ENCODE measurements around the gene SRRM3. TPM values are rescaled to one million over a fixed set of nuclear protein-coding genes. Genes with fewer than 3 reads are reported as not detected.

The SRRM3 gene
- total RNA-seq, 1 donor from 2014 or later: 2.2 TPM

- Histone ChIP-seq H3K9me3 (ENCODE audit: low read depth) (no peaks in the 10 kb centered on the region), H4K20me1 (ENCODE audit: low read depth) (peaks cover 100% of the 10 kb centered on the region), H3K36me3 (no peaks in the 10 kb centered on the region), H3K9ac (no peak overlapping the region), H3K79me2 (ENCODE audit: low read depth) (peaks cover 97% of the 10 kb centered on the region), H2AFZ (replicated peaks) (no peak overlapping the region), H3K4me1 (no peaks in the 10 kb centered on the region), H3K4me3 (no peak overlapping the region), H3F3A (ENCODE audit: low read depth) (peaks cover 24% of the 10 kb centered on the region), H3K4me2 (no peak overlapping the region), H3K27ac (no peak overlapping the region), H3K27me3 (no peaks in the 10 kb centered on the region)
- Mint-ChIP-seq H3K4me1 (no peaks in the 10 kb centered on the region), H3K4me3 (no peak overlapping the region), H3K9me3 (no peaks in the 10 kb centered on the region), H3K27ac (no peak overlapping the region), H3K36me3 (peaks cover 27% of the 10 kb centered on the region), H3K27me3 (ENCODE audit: insufficient read depth, low read depth) (peaks cover 5% of the 10 kb centered on the region)
- DNase-seq (ENCODE audit: low spot score): no peak
- TF ChIP-seq CTCF (IDR thresholded peaks at IDR 0.05) (no peak), EZH2 (IDR thresholded peaks at IDR 0.05) (no peak), EZH2phosphoT487 (IDR thresholded peaks at IDR 0.05) (no peak)
These were observed 128.6 kb downstream of the SRRM3 start for GRCh38 chr7:76330261-76330660.

GRCh38 chr7:76330673-76331072 lies 129.0 kb downstream of the SRRM3 start:
- no peak overlapping the region for H3K27ac Mint-ChIP-seq
- peaks cover 27% of the 10 kb centered on the region for H3K36me3 Mint-ChIP-seq

GRCh38 chr7:76332078-76332477 lies 130.4 kb downstream of the SRRM3 start:
- Histone ChIP-seq H2AFZ (replicated peaks) (no peak overlapping the region), H3F3A (ENCODE audit: low read depth) (peaks cover 15% of the 10 kb centered on the region), H3K27me3 (no peaks in the 10 kb centered on the region), H4K20me1 (ENCODE audit: low read depth) (peaks cover 100% of the 10 kb centered on the region), H3K9ac (no peak overlapping the region), H3K9me3 (ENCODE audit: low read depth) (no peaks in the 10 kb centered on the region), H3K27ac (no peak overlapping the region), H3K36me3 (no peaks in the 10 kb centered on the region), H3K4me1 (no peaks in the 10 kb centered on the region), H3K4me3 (no peak overlapping the region), H3K4me2 (no peak overlapping the region), H3K79me2 (ENCODE audit: low read depth) (peaks cover 100% of the 10 kb centered on the region)
- DNase-seq (ENCODE audit: low spot score): no peak
- no peaks in the 10 kb centered on the region for H3K9me3 Mint-ChIP-seq
- no peaks in the 10 kb centered on the region for H3K4me1 Mint-ChIP-seq
- H3K27me3 Mint-ChIP-seq (ENCODE audit: insufficient read depth, low read depth): peaks cover 5% of the 10 kb centered on the region
- H3K27ac Mint-ChIP-seq: no peak overlapping the region
- H3K36me3 Mint-ChIP-seq: peaks cover 27% of the 10 kb centered on the region
- H3K4me3 Mint-ChIP-seq: no peak overlapping the region
- TF ChIP-seq EZH2 (IDR thresholded peaks at IDR 0.05) (no peak), EZH2phosphoT487 (IDR thresholded peaks at IDR 0.05) (no peak), CTCF (IDR thresholded peaks at IDR 0.05) (no peak)

More at GRCh38 chr7:76330673-76331072, 129.0 kb downstream of the SRRM3 start:
- H3K36me3 ChIP-seq: no peaks in the 10 kb centered on the region
- no peak overlapping the region for H3K4me2 ChIP-seq
- DNase-seq (ENCODE audit: low spot score): no peak
- no peak overlapping the region for H2AFZ ChIP-seq (replicated peaks)
- H3F3A ChIP-seq (ENCODE audit: low read depth): peaks cover 21% of the 10 kb centered on the region
- TF ChIP-seq CTCF (IDR thresholded peaks at IDR 0.05): peak; percentile 6
- TF ChIP-seq EZH2 (IDR thresholded peaks at IDR 0.05): no peak
- no peak overlapping the region for H3K9ac ChIP-seq
- H3K27me3 Mint-ChIP-seq (ENCODE audit: insufficient read depth, low read depth): peaks cover 5% of the 10 kb centered on the region
- H3K4me1 Mint-ChIP-seq: no peaks in the 10 kb centered on the region
- no peak overlapping the region for H3K4me3 Mint-ChIP-seq
- peaks cover 100% of the 10 kb centered on the region for H4K20me1 ChIP-seq (ENCODE audit: low read depth)
- H3K79me2 ChIP-seq (ENCODE audit: low read depth): peaks cover 97% of the 10 kb centered on the region
- H3K4me3 ChIP-seq: no peak overlapping the region
- H3K9me3 Mint-ChIP-seq: no peaks in the 10 kb centered on the region
- H3K9me3 ChIP-seq (ENCODE audit: low read depth): no peaks in the 10 kb centered on the region
- no peaks in the 10 kb centered on the region for H3K27me3 ChIP-seq
- no peaks in the 10 kb centered on the region for H3K4me1 ChIP-seq
- H3K27ac ChIP-seq: no peak overlapping the region
